Fibroblast of skin of abdomen (primary cell): ENCODE measurements around the gene CD14.
"Not testable (repeated sequence)": the region's sequence is repeated elsewhere in the genome, so short reads cannot be mapped to it uniquely, and the experiment has no call there.

ENCODE experiments used
- DNase-seq: peaks from one replicate; pipeline ENCODE4 v3.0.0-alpha.2; 2013

Gene CD14

DNA sequence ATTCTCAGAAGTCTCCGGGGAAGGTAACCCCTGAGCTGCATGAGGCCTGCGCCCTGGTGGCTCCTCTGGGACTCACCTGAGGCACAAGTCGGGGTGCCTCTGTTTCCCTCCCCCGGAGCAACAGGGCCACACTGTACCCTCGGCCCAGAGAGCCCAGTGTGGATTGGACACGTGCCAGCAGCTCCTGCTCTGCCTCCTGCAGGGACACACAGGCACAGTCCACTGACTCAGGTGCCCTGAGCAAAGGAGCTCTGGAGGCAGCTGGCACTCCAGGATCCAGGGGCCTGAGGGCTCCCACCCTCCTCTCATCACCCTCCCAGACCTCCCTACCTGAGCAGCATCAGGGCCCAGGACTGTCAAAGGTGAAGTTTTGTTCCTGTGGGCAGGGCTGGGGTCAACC, 38.8 kb downstream of the CD14 start:
- DNase-seq, result no peak

DNA sequence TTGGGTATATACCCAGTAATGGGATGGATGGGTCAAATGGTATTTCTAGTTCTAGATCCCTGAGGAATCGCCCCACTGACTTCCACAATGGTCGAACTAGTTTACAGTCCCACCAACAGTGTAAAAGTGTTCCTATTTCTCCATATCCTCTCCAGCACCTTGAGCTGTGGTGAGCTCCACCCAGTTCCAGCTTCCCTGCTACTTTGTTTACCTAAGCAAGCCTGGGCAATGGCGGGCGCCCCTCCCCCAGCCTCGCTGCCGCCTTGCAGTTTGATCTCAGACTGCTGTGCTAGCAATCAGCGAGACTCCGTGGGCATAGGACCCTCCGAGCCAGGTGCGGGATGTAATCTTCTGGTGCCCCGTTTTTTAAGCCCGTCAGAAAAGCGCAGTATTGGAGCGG, 39.9 kb downstream of the CD14 start:
- not testable (repeated sequence) for DNase-seq

DNA sequence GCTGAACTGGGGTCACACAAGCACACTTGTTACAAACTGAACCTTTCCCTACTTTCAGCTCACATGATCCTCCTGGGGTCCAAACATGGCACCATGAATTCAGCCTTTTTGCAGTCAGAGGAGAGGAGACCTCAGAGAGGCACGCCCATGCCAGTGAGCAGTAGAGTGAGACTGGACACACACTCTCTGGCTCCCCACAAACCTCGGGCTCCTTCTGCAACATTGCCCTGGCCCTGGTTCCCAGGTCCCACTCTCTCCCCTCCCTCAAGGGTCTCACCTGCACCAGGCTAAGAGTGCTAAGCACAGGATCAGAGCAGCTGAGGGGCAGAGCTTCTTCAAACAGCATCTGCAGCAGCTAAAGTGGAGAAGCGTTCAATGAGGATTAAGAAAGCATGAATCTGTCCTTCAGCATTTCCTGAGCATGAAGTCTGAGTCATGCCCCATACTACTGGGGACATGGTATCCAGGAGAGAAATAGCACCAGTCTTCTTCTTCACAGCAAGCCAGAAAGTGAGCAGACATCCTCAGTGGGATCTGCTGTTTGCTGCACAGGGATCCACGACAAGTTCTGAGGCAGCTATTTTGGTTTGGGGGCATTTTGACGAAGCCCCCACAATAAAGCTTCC, 41.1 kb downstream of the CD14 start:
- DNase-seq, result peak; percentile 42

DNA sequence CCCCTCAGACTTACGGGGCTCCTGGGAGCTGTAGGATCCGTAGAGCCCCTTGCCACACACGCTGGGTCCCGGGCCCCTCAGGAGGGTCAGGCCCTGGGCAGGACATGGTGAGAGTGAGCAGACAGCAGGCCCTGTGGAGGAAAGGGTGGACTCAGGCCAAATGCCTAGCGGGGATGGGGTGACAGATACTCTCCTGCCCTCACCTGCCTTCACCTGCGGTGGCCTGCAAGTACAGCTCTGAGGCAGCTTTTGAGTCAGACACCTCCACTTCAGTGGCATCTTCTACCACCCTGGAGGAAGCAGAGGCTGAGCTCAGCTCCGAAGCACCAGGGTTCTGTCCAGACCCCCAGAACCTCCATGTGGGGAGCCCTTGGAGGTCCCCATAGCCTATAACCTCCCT, 42.1 kb downstream of the CD14 start:
- no peak for DNase-seq

DNA sequence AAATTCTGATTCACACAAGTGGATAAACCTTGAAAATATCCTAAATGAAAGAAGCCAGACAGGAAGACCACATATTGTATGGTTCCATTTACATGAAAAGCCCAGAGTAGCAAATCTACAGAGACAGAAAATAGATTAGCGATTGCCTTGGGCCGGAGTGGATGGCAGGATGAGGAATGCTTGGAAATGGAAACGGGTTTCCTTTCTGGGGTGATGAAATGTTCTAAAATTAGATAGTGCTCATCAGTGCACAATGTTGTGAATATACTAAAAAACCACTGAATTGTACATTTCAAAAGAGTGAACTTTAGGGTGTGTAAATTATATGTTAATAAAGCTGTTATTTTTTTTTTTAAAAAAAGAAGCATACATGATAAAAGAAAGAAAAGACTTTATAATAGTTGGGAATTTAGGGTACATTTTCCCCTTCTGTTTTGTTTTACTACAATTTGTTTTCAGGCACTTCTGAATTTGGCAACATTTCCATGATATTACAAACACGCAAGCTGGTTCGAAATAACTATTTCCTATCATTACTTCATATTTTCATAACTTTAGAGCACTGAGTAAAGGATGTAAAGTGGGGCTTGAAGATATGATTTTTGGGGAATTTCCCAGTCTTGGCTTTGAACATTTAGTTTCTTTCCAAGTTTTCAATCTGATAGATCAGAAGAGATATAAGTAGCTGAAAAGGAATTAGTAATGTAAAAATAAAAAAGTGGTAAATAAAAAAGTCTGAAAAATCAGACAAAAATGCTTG, 44.5 kb downstream of the CD14 start:
- DNase-seq, result no peak

DNA sequence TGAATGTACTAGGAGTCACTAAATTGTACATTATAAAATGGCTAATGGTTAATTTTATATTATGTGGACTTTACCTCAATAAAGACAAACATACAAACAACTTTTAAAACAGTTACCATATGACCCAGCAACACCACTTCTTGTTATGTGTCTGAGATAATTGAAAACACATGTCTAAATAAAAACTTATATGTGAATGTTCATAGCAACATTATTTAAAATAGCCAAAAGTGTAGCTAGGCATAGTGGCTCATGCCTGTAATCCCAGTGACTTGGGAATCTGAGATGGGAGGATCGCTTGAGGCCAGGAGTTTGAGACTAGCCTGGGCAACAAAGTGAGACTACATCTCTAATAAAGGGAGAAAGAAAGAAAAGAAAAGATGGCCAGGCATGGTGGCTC, 45.5 kb downstream of the CD14 start:
- DNase-seq, result no peak
